Calu3 (cell line): Measurements from ENCODE around the gene SAXO2. TPM values are rescaled to one million over a fixed set of nuclear protein-coding genes. Genes with fewer than 3 reads are reported as not detected.
"Not testable (repeated sequence)": the region's sequence is repeated elsewhere in the genome, so short reads cannot be mapped to it uniquely, and the experiment has no call there.

Experiments
- BruUV-seq: library from RNA; stranded (reverse); fragments of 400-500 nt; replicated peaks from 2 replicates; lab custom pipeline; 2021; lab: Mats Ljungman, UMichigan
- CTCF ChIA-PET: fragments of 300-600 bp; sonication (Branson Sonifier 250); formaldehyde crosslinking; loops from one replicate; lab custom pipeline; 2022; ENCODE audit warnings: antibody characterized with exemption; lab: Charles Lee
- DNase-seq: peaks from one replicate; pipeline ENCODE4 v3.0.0; 2022
- H3K27ac Mint-ChIP-seq: one replicate; pipeline ENCODE4 v1.8.0; 2022; ENCODE audit warnings: mixed read lengths; ENCODE audit not compliant: unreplicated experiment
- H3K27me3 Mint-ChIP-seq: one replicate; pipeline ENCODE4 v1.8.0; 2022; ENCODE audit warnings: mixed read lengths; ENCODE audit not compliant: unreplicated experiment
- H3K36me3 Mint-ChIP-seq: one replicate; pipeline ENCODE4 v1.8.0; 2022; ENCODE audit warnings: mild to moderate bottlenecking, moderate library complexity, mixed read lengths; ENCODE audit not compliant: insufficient read depth, unreplicated experiment
- H3K4me1 Mint-ChIP-seq: one replicate; pipeline ENCODE4 v1.8.0; 2022; ENCODE audit warnings: mild to moderate bottlenecking, low read depth, mixed read lengths; ENCODE audit not compliant: unreplicated experiment
- H3K4me3 Mint-ChIP-seq: one replicate; pipeline ENCODE4 v1.8.0; 2022; ENCODE audit warnings: mild to moderate bottlenecking, low read depth, moderate library complexity, mixed read lengths; ENCODE audit not compliant: unreplicated experiment
- H3K9me3 Mint-ChIP-seq: one replicate; pipeline ENCODE4 v1.8.0; 2022; ENCODE audit warnings: low read depth, mixed read lengths; ENCODE audit not compliant: unreplicated experiment
- CTCF ChIP-seq: fragments of 200-600 bp; IDR thresholded peaks from one replicate; pipeline ENCODE4 v1.8.0; 2022; ENCODE audit warnings: antibody characterized with exemption; ENCODE audit not compliant: unreplicated experiment
- intact Hi-C: fragments of 100-400 bp; cut with micrococcal nuclease; formaldehyde crosslinking; loops from one replicate; pipeline ENCODE4 v1.10.0; 2022; ENCODE audit not compliant: unreplicated experiment
- total RNA-seq: library from RNA; stranded (reverse); gene quantifications from 2 replicates; pipeline ENCODE4 v1.2.3, GENCODE V29; 2022

SAXO2 gene
- total RNA-seq, 1 experiment from 2014 or later, result 5.3 TPM

GRCh38 chr15:82315519-82316246 is 53.1 kb downstream of the SAXO2 start:
- Mint-ChIP-seq H3K9me3 (no peaks in the 10 kb centered on the region), H3K27ac (no peak overlapping the region), H3K4me1 (peaks cover under 1% of the 10 kb centered on the region), H3K27me3 (peaks cover 24% of the 10 kb centered on the region), H3K4me3 (no peak overlapping the region), H3K36me3 (no peaks in the 10 kb centered on the region)
- no TSS peak for BruUV-seq
- intact Hi-C loops, result no loop called here
- no peak for DNase-seq
- no peak for TF ChIP-seq CTCF
- CTCF ChIA-PET, result no interaction called here

GRCh38 chr15:82316247-82317090 is 53.9 kb downstream of the SAXO2 start:
- H3K4me1 Mint-ChIP-seq, H3K36me3 Mint-ChIP-seq, intact Hi-C loops, BruUV-seq, H3K4me3 Mint-ChIP-seq, DNase-seq, H3K27ac Mint-ChIP-seq, H3K9me3 Mint-ChIP-seq: not testable (repeated sequence)
- CTCF ChIA-PET, result interaction anchor here (0.5 kb wide), 1 partner anchor 169 kb away, joined by 3 read pairs; no protein-coding TSS in a partner anchor
- peaks cover 24% of the 10 kb centered on the region for H3K27me3 Mint-ChIP-seq

GRCh38 chr15:82317091-82317489 is 54.5 kb downstream of the SAXO2 start:
- Mint-ChIP-seq H3K4me1 (no peaks in the 10 kb centered on the region), H3K27me3 (peaks cover 24% of the 10 kb centered on the region), H3K27ac (no peak overlapping the region), H3K36me3 (no peaks in the 10 kb centered on the region), H3K4me3 (no peak overlapping the region), H3K9me3 (no peaks in the 10 kb centered on the region)
- intact Hi-C loops, result no loop called here
- BruUV-seq, result no TSS peak
- no peak for TF ChIP-seq CTCF
- CTCF ChIA-PET, result interaction anchor here (0.5 kb wide), 1 partner anchor 169 kb away, joined by 3 read pairs; no protein-coding TSS in a partner anchor
- no peak for DNase-seq

GRCh38 chr15:82317516-82317915 is 54.9 kb downstream of the SAXO2 start:
- H3K4me3 Mint-ChIP-seq, BruUV-seq, H3K9me3 Mint-ChIP-seq, CTCF ChIA-PET, H3K36me3 Mint-ChIP-seq, H3K4me1 Mint-ChIP-seq, intact Hi-C loops, H3K27ac Mint-ChIP-seq, DNase-seq: not testable (repeated sequence)
- peaks cover 24% of the 10 kb centered on the region for H3K27me3 Mint-ChIP-seq

GRCh38 chr15:82318281-82318680 is 55.7 kb downstream of the SAXO2 start:
- H3K9me3 Mint-ChIP-seq, H3K36me3 Mint-ChIP-seq, intact Hi-C loops, DNase-seq, H3K27ac Mint-ChIP-seq, H3K4me3 Mint-ChIP-seq, CTCF ChIA-PET, H3K4me1 Mint-ChIP-seq, BruUV-seq: not testable (repeated sequence)
- peaks cover 24% of the 10 kb centered on the region for H3K27me3 Mint-ChIP-seq

GRCh38 chr15:82319522-82320278 is 57.1 kb downstream of the SAXO2 start:
- H3K9me3 Mint-ChIP-seq, H3K36me3 Mint-ChIP-seq, H3K27ac Mint-ChIP-seq, CTCF ChIA-PET, H3K4me3 Mint-ChIP-seq, intact Hi-C loops, H3K4me1 Mint-ChIP-seq, BruUV-seq, DNase-seq: not testable (repeated sequence)
- peaks cover 21% of the 10 kb centered on the region for H3K27me3 Mint-ChIP-seq

- H3K27me3 Mint-ChIP-seq, DNase-seq, BruUV-seq, H3K9me3 Mint-ChIP-seq, H3K27ac Mint-ChIP-seq, H3K4me3 Mint-ChIP-seq, CTCF ChIA-PET, H3K36me3 Mint-ChIP-seq, intact Hi-C loops, H3K4me1 Mint-ChIP-seq: not testable (repeated sequence)
Measured at GRCh38 chr15:82320861-82321260, 58.2 kb downstream of the SAXO2 start.

GRCh38 chr15:82322488-82322887 is 59.9 kb downstream of the SAXO2 start:
- BruUV-seq, result not testable (repeated sequence)

More at GRCh38 chr15:82322488-82322887, 59.9 kb downstream of the SAXO2 start:
- H3K9me3 Mint-ChIP-seq, intact Hi-C loops, CTCF ChIA-PET, H3K4me3 Mint-ChIP-seq, H3K4me1 Mint-ChIP-seq, H3K27ac Mint-ChIP-seq, DNase-seq, H3K27me3 Mint-ChIP-seq, H3K36me3 Mint-ChIP-seq: not testable (repeated sequence)
